HG03378 (cell line): Measurements from ENCODE around the gene WWOX.

ENCODE experiments used
- ATAC-seq: cut with Tn5 transposase; IDR thresholded peaks from one replicate; pipeline ENCODE4 v1.9.1; 2021; ENCODE audit warnings: mild to moderate bottlenecking, moderate library complexity; ENCODE audit not compliant: unreplicated experiment

The WWOX gene

GRCh38 chr16:78552716-78553115 lies 453.3 kb downstream of the WWOX start:
- no peak for ATAC-seq

GRCh38 chr16:78553268-78554039 lies 454.0 kb downstream of the WWOX start:
- ATAC-seq: no peak

- ATAC-seq: no peak
These were observed 457.0 kb downstream of the WWOX start for GRCh38 chr16:78556421-78556820.

- no peak for ATAC-seq
These were observed 461.5 kb downstream of the WWOX start for GRCh38 chr16:78560997-78561396.

GRCh38 chr16:78562111-78562510 lies 462.7 kb downstream of the WWOX start:
- ATAC-seq: no peak

GRCh38 chr16:78562650-78563049 lies 463.2 kb downstream of the WWOX start:
- no peak for ATAC-seq

- no peak for ATAC-seq
These were observed 464.5 kb downstream of the WWOX start for GRCh38 chr16:78563905-78564304.

GRCh38 chr16:78566397-78567073 lies 467.1 kb downstream of the WWOX start:
- ATAC-seq: no peak

GRCh38 chr16:78570399-78571141 lies 471.1 kb downstream of the WWOX start:
- ATAC-seq: peak; percentile 47

GRCh38 chr16:78571434-78571833 lies 472.0 kb downstream of the WWOX start:
- no peak for ATAC-seq

GRCh38 chr16:78571898-78572358 lies 472.5 kb downstream of the WWOX start:
- ATAC-seq: no peak

- ATAC-seq: peak; percentile 64
These were observed 475.1 kb downstream of the WWOX start for GRCh38 chr16:78574571-78574970.

- peak; percentile 57 for ATAC-seq
These were observed 477.5 kb downstream of the WWOX start for GRCh38 chr16:78576941-78577340.

- ATAC-seq: no peak
These were observed 478.2 kb downstream of the WWOX start for GRCh38 chr16:78577630-78578029.

GRCh38 chr16:78579020-78579419 lies 479.6 kb downstream of the WWOX start:
- ATAC-seq: no peak

- ATAC-seq: no peak
These were observed 484.0 kb downstream of the WWOX start for GRCh38 chr16:78583441-78583840.

- ATAC-seq: no peak
These were observed 484.9 kb downstream of the WWOX start for GRCh38 chr16:78584213-78584860.

GRCh38 chr16:78584991-78585390 lies 485.5 kb downstream of the WWOX start:
- ATAC-seq: no peak

GRCh38 chr16:78589331-78589730 lies 489.9 kb downstream of the WWOX start:
- ATAC-seq: no peak

- ATAC-seq: no peak
These were observed 492.2 kb downstream of the WWOX start for GRCh38 chr16:78591682-78592103.

GRCh38 chr16:78592111-78592510 lies 492.7 kb downstream of the WWOX start:
- no peak for ATAC-seq
